Activated B cell treated with CpG ODN at 0.5 μM for 24 hours (primary cell): ENCODE measurements around the gene TOGARAM2. TPM values are rescaled to one million over a fixed set of nuclear protein-coding genes. Genes with fewer than 3 reads are reported as not detected.

ENCODE experiments used
- ATAC-seq: fragments of 200-7000 bp; cut with Tn5 transposase; one replicate; pipeline ENCODE4 v1.10.0; 2021; ENCODE audit warnings: low read depth, mild to moderate bottlenecking, moderate library complexity
- CTCF ChIA-PET: fragments of 350-600 bp; sonication (Branson Sonifier 250); formaldehyde crosslinking; loops from one replicate; lab custom pipeline; 2021; ENCODE audit warnings: antibody characterized with exemption; lab: Charles Lee
- POLR2A ChIA-PET: fragments of 350-600 bp; sonication (Branson Sonifier 250); formaldehyde crosslinking; loops from one replicate; lab custom pipeline; 2021; ENCODE audit warnings: antibody characterized with exemption; lab: Charles Lee
- DNase-seq: peaks from one replicate; pipeline ENCODE4 v3.0.0; 2022
- H3K27ac Mint-ChIP-seq: one replicate; pipeline ENCODE4 v1.8.0; 2020; ENCODE audit warnings: mixed read lengths
- H3K27me3 Mint-ChIP-seq: one replicate; pipeline ENCODE4 v1.8.0; 2021; ENCODE audit warnings: mixed read lengths
- H3K36me3 Mint-ChIP-seq: one replicate; pipeline ENCODE4 v1.8.0; 2021; ENCODE audit warnings: low read depth, mixed read lengths
- H3K4me1 Mint-ChIP-seq: one replicate; pipeline ENCODE4 v1.8.0; 2021; ENCODE audit warnings: mixed read lengths
- H3K4me3 Mint-ChIP-seq: one replicate; pipeline ENCODE4 v1.8.0; 2020; ENCODE audit warnings: mild to moderate bottlenecking, mixed read lengths
- H3K9me3 Mint-ChIP-seq: one replicate; pipeline ENCODE4 v1.8.0; 2020; ENCODE audit warnings: mixed read lengths
- CTCF ChIP-seq: fragments of 200-600 bp; IDR thresholded peaks from one replicate; pipeline ENCODE4 v1.8.0; 2022; ENCODE audit warnings: antibody characterized with exemption, mild to moderate bottlenecking
- intact Hi-C: fragments of 100-400 bp; cut with micrococcal nuclease; formaldehyde crosslinking; loops from one replicate; pipeline ENCODE4 v1.15.1; 2024
- total RNA-seq: library from RNA; stranded (reverse); gene quantifications from 2 replicates; pipeline ENCODE4 v1.2.3, GENCODE V29; 2022

Gene TOGARAM2
- total RNA-seq, 1 donor from 2014 or later = not detected

DNA sequence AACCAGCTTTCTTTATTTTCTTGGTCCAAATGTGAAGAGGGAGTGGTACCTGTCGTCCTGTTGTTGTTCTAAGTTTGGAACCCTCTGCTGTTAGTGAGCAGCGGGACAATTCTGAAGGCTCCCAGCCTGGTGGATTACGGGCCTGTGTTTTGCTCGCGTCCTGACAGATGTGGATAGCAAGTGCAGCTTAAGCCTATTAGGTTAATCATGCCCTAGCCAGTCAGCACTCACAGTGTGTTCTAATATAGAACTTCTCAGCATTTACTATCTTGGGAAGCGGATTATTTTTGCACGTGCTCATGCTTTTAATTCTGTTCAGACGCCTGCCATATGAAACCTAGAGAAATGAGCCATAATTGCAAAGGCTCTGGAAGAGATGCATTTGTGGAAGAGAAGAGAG lies 93.3 kb downstream of the TOGARAM2 start, which contains the start of gene PCARE:
PCARE (minus strand) TSS at position 113 of the 400 bp plus-strand sequence. CDS start 262 bp downstream, outside the sequence.
- ATAC-seq = no peak
- no peaks in the 10 kb centered on the region for H3K36me3 Mint-ChIP-seq
- H3K27ac Mint-ChIP-seq = no peak within 1 kb of the TSS
- ChIA-PET CTCF (no interaction called here), POLR2A (no interaction called here)
- peaks cover 12% of the 10 kb centered on the region for H3K9me3 Mint-ChIP-seq
- no peak for TF ChIP-seq CTCF
- no peak for DNase-seq
- peaks cover 2% of the 10 kb centered on the region for H3K4me1 Mint-ChIP-seq
- intact Hi-C loops = no loop called here
- no peak within 1 kb of the TSS for H3K4me3 Mint-ChIP-seq
- H3K27me3 Mint-ChIP-seq = no peaks in the 10 kb centered on the region

DNA sequence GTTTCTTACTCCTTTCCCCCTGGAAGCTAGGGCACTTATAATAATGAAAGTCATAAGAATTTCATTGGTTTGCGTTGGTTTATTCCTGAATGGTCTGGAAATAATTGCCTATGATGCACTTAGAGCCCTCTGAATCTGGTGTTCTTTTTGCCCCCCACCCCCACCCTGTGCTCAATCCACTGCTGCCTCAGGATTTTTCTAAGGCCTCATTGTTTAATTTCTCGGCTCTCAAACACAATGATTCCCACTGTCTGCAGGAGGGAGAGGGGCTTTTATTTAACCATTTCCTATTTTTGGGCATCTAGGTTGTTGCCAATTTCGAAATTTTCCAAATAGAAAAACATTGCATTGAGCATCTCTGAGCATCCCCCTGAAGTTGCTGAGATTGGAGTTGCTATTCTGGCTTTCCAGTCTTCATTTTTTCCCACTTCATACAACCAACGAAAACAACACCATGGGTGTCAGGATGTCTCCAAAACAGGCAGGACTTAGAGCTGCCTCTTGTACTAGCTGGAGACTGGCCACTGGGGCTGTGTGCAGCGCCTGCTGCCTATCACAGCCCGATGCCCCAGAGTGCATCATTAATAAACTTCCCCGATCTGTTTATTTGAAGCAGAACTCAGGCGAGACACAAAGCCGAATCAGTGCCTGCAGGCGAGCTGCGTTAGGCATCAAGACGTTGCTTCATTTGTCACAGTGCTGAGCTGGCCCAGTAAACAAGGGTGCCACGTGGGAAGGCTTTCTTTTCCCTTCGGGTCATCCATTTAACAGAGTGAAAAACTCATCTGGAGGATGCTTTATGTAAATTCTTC lies 95.0 kb downstream of the TOGARAM2 start:
- TF ChIP-seq CTCF = no peak
- intact Hi-C loops = no loop called here
- CTCF ChIA-PET = no interaction called here
- H3K9me3 Mint-ChIP-seq = peaks cover 15% of the 10 kb centered on the region
- POLR2A ChIA-PET = no interaction called here
- DNase-seq = no peak
- H3K27me3 Mint-ChIP-seq = no peaks in the 10 kb centered on the region
- H3K36me3 Mint-ChIP-seq = no peaks in the 10 kb centered on the region
- no peak for ATAC-seq
- H3K4me3 Mint-ChIP-seq = no peak overlapping the region
- H3K27ac Mint-ChIP-seq = no peak overlapping the region
- H3K4me1 Mint-ChIP-seq = peaks cover 2% of the 10 kb centered on the region

GRCh38 chr2:29079887-29080286 lies 98.8 kb downstream of the TOGARAM2 start:
- no peak overlapping the region for H3K27ac Mint-ChIP-seq
- peaks cover 4% of the 10 kb centered on the region for H3K4me1 Mint-ChIP-seq
- no peak overlapping the region for H3K4me3 Mint-ChIP-seq
- DNase-seq = no peak
- CTCF ChIA-PET = no interaction called here
- ATAC-seq = no peak
- POLR2A ChIA-PET = no interaction called here
- intact Hi-C loops = no loop called here
- no peaks in the 10 kb centered on the region for H3K36me3 Mint-ChIP-seq
- TF ChIP-seq CTCF = no peak
- H3K27me3 Mint-ChIP-seq = no peaks in the 10 kb centered on the region
- peaks cover 15% of the 10 kb centered on the region for H3K9me3 Mint-ChIP-seq

GRCh38 chr2:29080886-29081743 lies 100.0 kb downstream of the TOGARAM2 start:
- CTCF ChIA-PET = no interaction called here
- intact Hi-C loops = no loop called here
- Mint-ChIP-seq H3K36me3 (no peaks in the 10 kb centered on the region), H3K27ac (no peak overlapping the region), H3K9me3 (peaks cover 15% of the 10 kb centered on the region), H3K4me3 (no peak overlapping the region), H3K4me1 (peaks cover 4% of the 10 kb centered on the region), H3K27me3 (no peaks in the 10 kb centered on the region)
- DNase-seq (no peak), ATAC-seq (no peak)
- POLR2A ChIA-PET = no interaction called here
- no peak for TF ChIP-seq CTCF
